Inferior parietal cortex (tissue), 1 donor: ENCODE results near the gene PSMG3.

Experiments
- DNase-seq: peaks from one replicate; pipeline ENCODE4 v3.0.0-alpha.2; 2016; ENCODE audit errors: extremely low spot score

The PSMG3 gene

GRCh38 chr7:1569833-1570632, at the start of gene PSMG3:
TSS of gene PSMG3 (minus strand) at chr7:1570032. CDS start at chr7:1569339, 693 bp downstream.
- DNase-seq = peak; percentile 84

GRCh38 chr7:1618475-1618874, 48.6 kb upstream of the PSMG3 start:
- no peak for DNase-seq

- no peak for DNase-seq
These were observed 48.1 kb upstream of the PSMG3 start for GRCh38 chr7:1617957-1618356.

- no peak for DNase-seq
These were observed 46.9 kb upstream of the PSMG3 start for GRCh38 chr7:1616741-1617140.

- peak; percentile 74 for DNase-seq
These were observed 41.9 kb upstream of the PSMG3 start for GRCh38 chr7:1611708-1612241.

- no peak for DNase-seq
These were observed 41.0 kb upstream of the PSMG3 start for GRCh38 chr7:1610678-1611302.

GRCh38 chr7:1610013-1610677, 40.3 kb upstream of the PSMG3 start:
- no peak for DNase-seq

- DNase-seq = no peak
These were observed 39.2 kb upstream of the PSMG3 start for GRCh38 chr7:1609023-1609422.

- no peak for DNase-seq
These were observed 38.5 kb upstream of the PSMG3 start for GRCh38 chr7:1608318-1608717.

GRCh38 chr7:1607696-1608095, 37.9 kb upstream of the PSMG3 start:
- no peak for DNase-seq

- DNase-seq = no peak
These were observed 37.2 kb upstream of the PSMG3 start for GRCh38 chr7:1607001-1607400.

GRCh38 chr7:1604383-1604782, 34.6 kb upstream of the PSMG3 start:
- no peak for DNase-seq

- DNase-seq = no peak
These were observed 33.8 kb upstream of the PSMG3 start for GRCh38 chr7:1603346-1604225.

GRCh38 chr7:1602386-1602785, 32.6 kb upstream of the PSMG3 start:
- no peak for DNase-seq

- DNase-seq = no peak
These were observed 32.1 kb upstream of the PSMG3 start for GRCh38 chr7:1601956-1602355.

- DNase-seq = no peak
These were observed 30.0 kb upstream of the PSMG3 start for GRCh38 chr7:1599640-1600395.

- no peak for DNase-seq
These were observed 29.3 kb upstream of the PSMG3 start for GRCh38 chr7:1598961-1599639.

- no peak for DNase-seq
These were observed 28.5 kb upstream of the PSMG3 start for GRCh38 chr7:1598286-1598685.

GRCh38 chr7:1597791-1598190, 28.0 kb upstream of the PSMG3 start:
- no peak for DNase-seq

- DNase-seq = no peak
These were observed 27.4 kb upstream of the PSMG3 start for GRCh38 chr7:1597066-1597760.
